Measurements from ENCODE around the gene SLC9A9.

DNA sequence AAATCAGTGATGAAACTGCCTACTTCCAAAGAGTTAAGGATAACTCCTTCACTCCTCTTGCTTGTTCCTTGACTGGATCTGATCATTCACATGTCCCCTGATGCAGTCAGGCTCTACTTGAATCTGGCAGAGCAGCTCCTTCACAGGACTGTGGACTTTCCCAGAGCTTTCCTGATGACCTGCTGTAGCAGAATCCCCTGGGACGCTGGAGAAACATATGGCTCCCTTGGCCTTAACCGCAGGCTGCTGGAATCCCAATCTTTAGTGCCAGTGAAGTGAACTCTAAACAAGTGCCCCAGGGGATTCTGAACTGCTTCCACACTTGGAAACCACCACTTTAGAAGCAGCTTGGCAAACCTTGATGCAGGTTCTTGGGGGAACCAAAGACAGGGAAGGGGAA is 510.9 kb downstream of the SLC9A9 start:
- TF ChIP-seq, protein P1, sequence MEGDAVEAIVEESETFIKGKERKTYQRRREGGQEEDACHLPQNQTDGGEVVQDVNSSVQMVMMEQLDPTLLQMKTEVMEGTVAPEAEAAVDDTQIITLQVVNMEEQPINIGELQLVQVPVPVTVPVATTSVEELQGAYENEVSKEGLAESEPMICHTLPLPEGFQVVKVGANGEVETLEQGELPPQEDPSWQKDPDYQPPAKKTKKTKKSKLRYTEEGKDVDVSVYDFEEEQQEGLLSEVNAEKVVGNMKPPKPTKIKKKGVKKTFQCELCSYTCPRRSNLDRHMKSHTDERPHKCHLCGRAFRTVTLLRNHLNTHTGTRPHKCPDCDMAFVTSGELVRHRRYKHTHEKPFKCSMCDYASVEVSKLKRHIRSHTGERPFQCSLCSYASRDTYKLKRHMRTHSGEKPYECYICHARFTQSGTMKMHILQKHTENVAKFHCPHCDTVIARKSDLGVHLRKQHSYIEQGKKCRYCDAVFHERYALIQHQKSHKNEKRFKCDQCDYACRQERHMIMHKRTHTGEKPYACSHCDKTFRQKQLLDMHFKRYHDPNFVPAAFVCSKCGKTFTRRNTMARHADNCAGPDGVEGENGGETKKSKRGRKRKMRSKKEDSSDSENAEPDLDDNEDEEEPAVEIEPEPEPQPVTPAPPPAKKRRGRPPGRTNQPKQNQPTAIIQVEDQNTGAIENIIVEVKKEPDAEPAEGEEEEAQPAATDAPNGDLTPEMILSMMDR (conservative IDR thresholded peaks at IDR 0.05; ENCODE audit: low read depth, low read length): no peak
- no peak for TF ChIP-seq EZH2 (IDR thresholded peaks at IDR 0.05; ENCODE audit: borderline replicate concordance, low read depth, low read length, poor library complexity, severe bottlenecking)
